Right hindlimb (tissue), 1 donor: ENCODE measurements around the gene BLOC1S3.

Experiments used
- DNase-seq: peaks from one replicate; pipeline ENCODE4 v3.0.0-alpha.2; 2018

Gene BLOC1S3

GRCh38 chr19:45146741-45147205 lies 31.8 kb upstream of the BLOC1S3 start:
- no peak for DNase-seq

GRCh38 chr19:45147835-45148676 lies 30.5 kb upstream of the BLOC1S3 start:
- DNase-seq, result no peak

- DNase-seq, result no peak
Measured at GRCh38 chr19:45149129-45149528, 29.5 kb upstream of the BLOC1S3 start.

GRCh38 chr19:45150180-45150579 lies 28.4 kb upstream of the BLOC1S3 start:
- DNase-seq, result no peak

- no peak for DNase-seq
Measured at GRCh38 chr19:45150751-45151281, 27.8 kb upstream of the BLOC1S3 start.

- no peak for DNase-seq
Measured at GRCh38 chr19:45151320-45151719, 27.3 kb upstream of the BLOC1S3 start.

- no peak for DNase-seq
Measured at GRCh38 chr19:45151821-45152503, 26.6 kb upstream of the BLOC1S3 start.

- peak; percentile 59 for DNase-seq
Measured at GRCh38 chr19:45152504-45153338, 25.9 kb upstream of the BLOC1S3 start.

- DNase-seq, result peak; percentile 79
Measured at GRCh38 chr19:45153339-45154063, 25.1 kb upstream of the BLOC1S3 start.

GRCh38 chr19:45154064-45154827 lies 24.3 kb upstream of the BLOC1S3 start:
- DNase-seq, result no peak

- no peak for DNase-seq
Measured at GRCh38 chr19:45156011-45156630, 22.5 kb upstream of the BLOC1S3 start.

GRCh38 chr19:45156751-45157150 lies 21.8 kb upstream of the BLOC1S3 start:
- no peak for DNase-seq

- DNase-seq, result no peak
Measured at GRCh38 chr19:45158503-45159209, 19.9 kb upstream of the BLOC1S3 start.

GRCh38 chr19:45159210-45159970 lies 19.2 kb upstream of the BLOC1S3 start:
- DNase-seq, result no peak

- DNase-seq, result no peak
Measured at GRCh38 chr19:45159971-45160324, 18.6 kb upstream of the BLOC1S3 start.

- no peak for DNase-seq
Measured at GRCh38 chr19:45160870-45161737, 17.5 kb upstream of the BLOC1S3 start, which contains the start of gene NKPD1. Gene NKPD1 (minus strand): TSS chr19:45160982. CDS start chr19:45160150, 832 bp downstream.

- no peak for DNase-seq
Measured at GRCh38 chr19:45161738-45162607, 16.6 kb upstream of the BLOC1S3 start.
